CD4-positive, alpha-beta T cell (primary cell): Measurements from ENCODE around the gene SYT15. TPM values are rescaled to one million over a fixed set of nuclear protein-coding genes. Genes with fewer than 3 reads are reported as not detected.

Experiments
- ATAC-seq: fragments of 200-7000 bp; cut with Tn5 transposase; one replicate; pipeline ENCODE4 v1.10.0; 2022; ENCODE audit warnings: mild to moderate bottlenecking; ENCODE audit not compliant: poor library complexity
- CTCF ChIA-PET: fragments of 350-600 bp; sonication (Branson Sonifier 250); formaldehyde crosslinking; loops from one replicate; lab custom pipeline; 2021; ENCODE audit warnings: antibody characterized with exemption, inconsistent platforms; lab: Charles Lee
- POLR2A ChIA-PET: fragments of 350-600 bp; sonication (Branson Sonifier 250); formaldehyde crosslinking; loops from one replicate; lab custom pipeline; 2021; ENCODE audit warnings: antibody characterized with exemption, inconsistent platforms; lab: Charles Lee
- DNase-seq, 14 experiments: peaks; one replicate each; pipeline ENCODE4 v3.0.0-alpha.2; 2013 to 2020; ENCODE audit warnings: mixed read lengths in 2 of 14
- H3K27ac ChIP-seq, 2 donors: one replicate each; pipeline versions ENCODE4 v1.5.1 to v1.7.0; 2013; ENCODE audit warnings: low read length in 2 of 2, low read depth in 1 of 2, mild to moderate bottlenecking in 1 of 2
- H3K27me3 ChIP-seq, 2 experiments: 1 replicate in 1 of 2; 2 replicates in 1 of 2; pipeline versions ENCODE4 v1.6.1 to v1.7.0; 2013; ENCODE audit warnings: low read length in 2 of 2, control low read depth in 1 of 2, mild to moderate bottlenecking in 1 of 2, moderate library complexity in 1 of 2; ENCODE audit not compliant: insufficient read depth in 2 of 2, control insufficient read depth in 1 of 2
- H3K36me3 ChIP-seq: one replicate; pipeline ENCODE4 v1.6.1; 2013; ENCODE audit warnings: low read length, control low read depth; ENCODE audit not compliant: insufficient read depth
- H3K4me1 ChIP-seq: one replicate; pipeline ENCODE4 v1.6.1; 2013; ENCODE audit warnings: low read length, control low read depth; ENCODE audit not compliant: insufficient read depth
- H3K4me3 ChIP-seq: one replicate; pipeline ENCODE4 v1.5.1; 2013; ENCODE audit warnings: mild to moderate bottlenecking, low read length, moderate library complexity
- H3K9me3 ChIP-seq, 2 experiments: 1 replicate in 1 of 2; 2 replicates in 1 of 2; pipeline versions ENCODE4 v1.6.1 to v1.7.0; 2013; ENCODE audit warnings: low read length in 2 of 2, mild to moderate bottlenecking in 2 of 2, control low read depth in 1 of 2, moderate library complexity in 1 of 2; ENCODE audit not compliant: control insufficient read depth in 1 of 2, insufficient read depth in 1 of 2
- H3K27ac Mint-ChIP-seq: one replicate; pipeline ENCODE4 v1.8.0; 2020; ENCODE audit warnings: mixed read lengths
- H3K27me3 Mint-ChIP-seq: one replicate; pipeline ENCODE4 v1.8.0; 2021; ENCODE audit warnings: mixed read lengths
- H3K36me3 Mint-ChIP-seq: one replicate; pipeline ENCODE4 v1.8.0; 2021; ENCODE audit warnings: low read depth, mixed read lengths
- H3K4me1 Mint-ChIP-seq: one replicate; pipeline ENCODE4 v1.8.0; 2021; ENCODE audit warnings: low read depth, mixed read lengths
- H3K4me3 Mint-ChIP-seq: one replicate; pipeline ENCODE4 v1.8.0; 2020; ENCODE audit warnings: mild to moderate bottlenecking, mixed read lengths
- H3K9me3 Mint-ChIP-seq: one replicate; pipeline ENCODE4 v1.8.0; 2020; ENCODE audit warnings: mixed read lengths
- CTCF ChIP-seq: fragments of 200-600 bp; IDR thresholded peaks from one replicate; pipeline ENCODE4 v1.8.0; 2022; ENCODE audit warnings: antibody characterized with exemption, mild to moderate bottlenecking
- intact Hi-C, 2 experiments: fragments of 100-400 bp; cut with DNase I in 1 of 2; cut with micrococcal nuclease in 1 of 2; formaldehyde crosslinking; loops; one replicate each; pipeline versions ENCODE4 v1.15.1 to v1.9.0; 2023 to 2025; cut with DNase I, micrococcal nuclease
- total RNA-seq, 174 experiments: library from RNA in 2 of 174; stranded (reverse) in 2 of 174; gene quantifications; one replicate each; pipeline ENCODE4 v1.2.3 and lab custom pipeline; 2021 to 2026

The SYT15 gene
- total RNA-seq, 2 experiments from 2014 or later, result 0.17 to 0.77 TPM

- no peak overlapping the region for H3K27ac Mint-ChIP-seq
- intact Hi-C loops, result no loop called here
- H3K27me3 ChIP-seq, result peaks cover 36 to 55% of the 10 kb centered on the region in 2 experiments
Measured at GRCh38 chr10:46539596-46540411, 39.1 kb upstream of the SYT15 start.

GRCh38 chr10:46540412-46541016, 38.4 kb upstream of the SYT15 start:
- Histone ChIP-seq H3K36me3 (no peaks in the 10 kb centered on the region), H3K4me3 (no peak overlapping the region), H3K4me1 (no peaks in the 10 kb centered on the region), H3K27ac (no peak overlapping the region), H3K9me3 (peaks cover 0 to 5% of the 10 kb centered on the region in 2 experiments), H3K27me3 (peaks cover 36 to 55% of the 10 kb centered on the region in 2 experiments)
- peaks cover 70% of the 10 kb centered on the region for H3K27me3 Mint-ChIP-seq
- H3K4me3 Mint-ChIP-seq, result no peak overlapping the region
- intact Hi-C loops, result no loop called here
- TF ChIP-seq CTCF, result no peak
- CTCF ChIA-PET, result no interaction called here
- H3K36me3 Mint-ChIP-seq, result no peaks in the 10 kb centered on the region
- DNase-seq (peak in 2 of 14 experiments; percentile 4 to 31), ATAC-seq (no peak)
- H3K27ac Mint-ChIP-seq, result no peak overlapping the region
- POLR2A ChIA-PET, result no interaction called here
- H3K4me1 Mint-ChIP-seq, result peaks cover 6% of the 10 kb centered on the region
- no peaks in the 10 kb centered on the region for H3K9me3 Mint-ChIP-seq

More at GRCh38 chr10:46539596-46540411, 39.1 kb upstream of the SYT15 start:
- DNase-seq (peak in 3 of 14 experiments; percentile 1 to 17 (median 2)), ATAC-seq (no peak)
- peaks cover 69% of the 10 kb centered on the region for H3K27me3 Mint-ChIP-seq
- Histone ChIP-seq H3K4me3 (no peak overlapping the region), H3K36me3 (no peaks in the 10 kb centered on the region), H3K9me3 (peaks cover 0 to 5% of the 10 kb centered on the region in 2 experiments), H3K4me1 (no peaks in the 10 kb centered on the region), H3K27ac (no peak overlapping the region)
- no peaks in the 10 kb centered on the region for H3K36me3 Mint-ChIP-seq
- peaks cover 6% of the 10 kb centered on the region for H3K4me1 Mint-ChIP-seq
- ChIA-PET CTCF (no interaction called here), POLR2A (no interaction called here)
- no peak overlapping the region for H3K4me3 Mint-ChIP-seq
- no peak for TF ChIP-seq CTCF
- no peaks in the 10 kb centered on the region for H3K9me3 Mint-ChIP-seq

- Histone ChIP-seq H3K4me3 (no peak overlapping the region), H3K27me3 (peaks cover 36 to 53% of the 10 kb centered on the region in 2 experiments), H3K9me3 (peaks cover 0 to 5% of the 10 kb centered on the region in 2 experiments), H3K36me3 (no peaks in the 10 kb centered on the region), H3K4me1 (no peaks in the 10 kb centered on the region), H3K27ac (no peak overlapping the region)
- ATAC-seq, result no peak
- POLR2A ChIA-PET, result no interaction called here
- intact Hi-C loops, result no loop called here
- Mint-ChIP-seq H3K27me3 (peaks cover 70% of the 10 kb centered on the region), H3K4me3 (no peak overlapping the region), H3K36me3 (no peaks in the 10 kb centered on the region), H3K4me1 (peaks cover 6% of the 10 kb centered on the region), H3K27ac (no peak overlapping the region), H3K9me3 (no peaks in the 10 kb centered on the region)
- DNase-seq, result peak in 3 of 14 experiments; percentile 3 to 33 (median 5)
- CTCF ChIA-PET, result no interaction called here
- TF ChIP-seq CTCF, result no peak
Measured at GRCh38 chr10:46541017-46541661, 37.8 kb upstream of the SYT15 start.
